ENCODE data around the gene TAF5.
A peak's percentile ranks its signal among the peaks of the same experiment; 100 is the strongest.
"Not testable (repeated sequence)": the region's sequence is repeated elsewhere in the genome, so short reads cannot be mapped to it uniquely, and the experiment has no call there.

Gene TAF5

GRCh38 chr10:103415581-103415980 is 47.8 kb downstream of the TAF5 start:
- DNase-seq, result no peak

- peak in 3 of 4 experiments; percentile 18 to 29 (median 25) for DNase-seq
Observed at GRCh38 chr10:103416436-103417147, 48.8 kb downstream of the TAF5 start.

GRCh38 chr10:103417148-103417469 is 49.3 kb downstream of the TAF5 start:
- not testable (repeated sequence) for DNase-seq

GRCh38 chr10:103417601-103418000 is 49.8 kb downstream of the TAF5 start:
- no peak for DNase-seq

- DNase-seq, result no peak
Observed at GRCh38 chr10:103419101-103419500, 51.3 kb downstream of the TAF5 start.

- DNase-seq, result no peak
Observed at GRCh38 chr10:103423748-103424147, 56.0 kb downstream of the TAF5 start.

- DNase-seq, result no peak
Observed at GRCh38 chr10:103427866-103428265, 60.1 kb downstream of the TAF5 start.

GRCh38 chr10:103428989-103429643 is 61.3 kb downstream of the TAF5 start:
- no peak for DNase-seq

- no peak for DNase-seq
Observed at GRCh38 chr10:103429647-103430046, 61.9 kb downstream of the TAF5 start.

GRCh38 chr10:103431902-103432301 is 64.1 kb downstream of the TAF5 start:
- no peak for DNase-seq

GRCh38 chr10:103433858-103434257 is 66.1 kb downstream of the TAF5 start:
- DNase-seq, result no peak
